HG03175 (cell line): Measurements from ENCODE around the gene RPRML.
"Not testable (repeated sequence)": the region's sequence is repeated elsewhere in the genome, so short reads cannot be mapped to it uniquely, and the experiment has no call there.

Experiments
- ATAC-seq: cut with Tn5 transposase; IDR thresholded peaks from one replicate; pipeline ENCODE4 v1.9.1; 2021; ENCODE audit warnings: mild to moderate bottlenecking, moderate library complexity; ENCODE audit not compliant: unreplicated experiment

RPRML gene

DNA sequence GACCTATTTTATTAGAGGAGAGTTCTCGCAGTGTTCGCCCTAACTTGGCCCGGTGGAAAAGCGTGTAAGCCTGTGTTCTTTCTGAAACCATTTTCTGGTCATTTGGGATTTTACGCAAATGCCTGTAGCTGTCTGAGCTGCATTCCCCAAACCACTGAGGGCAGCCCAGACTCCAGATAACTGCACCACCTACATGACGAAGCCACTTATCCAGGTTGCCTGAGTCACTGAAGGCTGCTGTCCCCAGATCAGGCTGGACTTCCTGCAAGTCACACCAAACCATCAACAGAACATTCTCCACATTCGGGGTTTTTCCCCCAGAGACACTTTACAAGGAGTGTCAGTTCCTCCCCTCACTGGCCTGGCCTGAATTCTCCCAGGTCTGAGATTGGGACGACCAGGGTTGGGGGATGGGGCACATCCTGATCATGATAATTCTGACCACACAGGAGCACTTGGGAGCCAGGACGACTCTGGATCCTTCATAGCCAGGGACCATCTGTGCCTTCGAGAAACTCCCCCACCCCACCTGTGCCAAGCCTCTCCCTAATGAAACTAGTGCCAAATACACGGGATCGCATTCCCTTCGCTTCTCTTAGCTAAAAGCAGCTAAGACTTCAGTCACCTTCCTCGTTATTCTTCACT is 2.3 kb downstream of the RPRML start:
- no peak for ATAC-seq

DNA sequence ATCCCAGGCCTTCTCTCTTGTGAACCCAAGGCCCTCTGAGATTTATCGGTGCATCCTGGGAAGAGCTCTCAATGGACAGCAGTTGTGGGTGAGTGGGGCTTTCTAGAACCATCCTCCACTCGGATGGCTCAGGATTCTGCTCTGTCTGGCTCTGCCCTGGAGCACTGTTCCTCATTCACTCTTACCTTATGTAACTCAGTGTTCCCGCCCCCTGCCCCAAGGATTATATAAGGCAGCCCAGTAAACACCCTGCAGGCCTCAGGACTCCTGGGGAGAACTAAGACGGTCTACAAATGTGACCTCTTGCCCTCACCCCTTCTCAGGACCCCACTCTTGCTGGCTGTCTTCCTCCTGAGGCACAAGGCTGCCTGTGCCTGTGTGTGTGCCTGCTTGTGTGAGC is 3.8 kb downstream of the RPRML start:
- ATAC-seq = no peak

- no peak for ATAC-seq
Observed at GRCh38 chr17:46974086-46974485, 5.0 kb downstream of the RPRML start.

DNA sequence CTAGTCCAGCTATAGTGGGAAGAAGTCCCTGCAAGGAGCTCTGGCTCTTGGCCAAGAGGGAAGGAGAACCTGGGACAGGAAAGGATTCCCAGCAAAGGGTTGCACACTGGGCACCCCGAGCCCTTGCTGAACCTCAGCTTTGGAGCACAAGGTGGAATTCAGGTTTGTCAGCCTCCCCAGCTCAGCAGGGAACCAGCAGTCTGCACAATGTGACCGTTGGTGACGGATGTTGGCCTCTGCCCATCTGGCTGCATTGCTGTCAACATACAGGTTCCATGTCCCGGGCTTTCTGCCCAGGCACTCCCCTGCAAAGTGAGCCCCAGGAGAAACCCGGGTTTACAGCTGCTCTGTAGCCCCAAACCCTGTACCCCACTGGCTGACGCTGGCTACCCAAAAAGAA is 6.7 kb downstream of the RPRML start:
- ATAC-seq = no peak

DNA sequence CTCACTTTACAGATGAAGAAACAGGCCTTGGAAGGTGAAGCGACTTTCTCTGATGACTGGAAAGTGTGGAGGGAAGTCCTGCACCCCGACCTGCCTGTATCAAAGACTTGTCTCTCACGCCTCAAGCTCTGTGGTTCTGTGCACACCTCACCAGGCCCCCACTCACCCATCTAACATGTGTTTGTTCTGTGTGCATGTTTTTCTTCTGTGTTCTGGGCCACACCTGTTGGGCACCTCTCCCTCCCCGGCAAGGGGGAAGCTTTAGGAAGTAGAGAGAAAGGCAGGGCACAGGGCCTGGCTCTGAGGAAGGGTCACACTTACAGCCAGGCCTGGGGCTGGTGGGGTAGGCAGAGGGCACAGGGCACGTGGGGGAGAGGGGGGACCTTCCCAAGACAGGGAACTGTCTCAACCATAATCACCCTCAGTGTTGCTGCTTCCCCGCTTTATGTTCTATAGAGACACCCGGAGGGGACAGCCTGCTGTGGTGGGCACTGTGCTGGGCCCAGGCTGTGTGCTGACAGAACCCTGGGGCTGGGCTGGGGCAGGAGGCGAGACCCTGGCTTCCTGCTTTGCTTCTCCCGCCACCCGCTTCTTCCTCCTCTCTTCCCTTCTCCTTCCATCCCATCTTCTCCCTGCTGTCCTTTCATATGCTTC is 7.3 kb downstream of the RPRML start:
- ATAC-seq = no peak

DNA sequence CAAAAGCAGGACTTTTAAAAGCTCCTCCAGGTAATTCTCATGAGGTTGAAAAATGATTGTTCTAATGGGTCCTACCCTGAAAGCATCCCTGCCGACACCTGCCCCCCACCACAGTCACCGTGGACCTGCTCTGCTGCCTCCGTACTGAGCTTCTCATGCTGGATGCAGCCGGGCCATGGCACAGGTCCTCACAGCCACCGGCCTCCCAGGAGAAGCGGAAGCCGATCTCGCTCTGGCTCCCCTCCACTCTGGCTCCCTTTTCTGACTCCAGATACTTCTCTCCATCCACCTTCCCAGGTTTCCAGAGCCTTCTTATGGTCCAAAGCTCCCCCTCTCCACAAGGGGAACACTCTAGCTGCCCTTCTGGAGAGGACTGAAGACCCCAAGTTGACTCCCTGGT is 10.2 kb downstream of the RPRML start:
- ATAC-seq = no peak

DNA sequence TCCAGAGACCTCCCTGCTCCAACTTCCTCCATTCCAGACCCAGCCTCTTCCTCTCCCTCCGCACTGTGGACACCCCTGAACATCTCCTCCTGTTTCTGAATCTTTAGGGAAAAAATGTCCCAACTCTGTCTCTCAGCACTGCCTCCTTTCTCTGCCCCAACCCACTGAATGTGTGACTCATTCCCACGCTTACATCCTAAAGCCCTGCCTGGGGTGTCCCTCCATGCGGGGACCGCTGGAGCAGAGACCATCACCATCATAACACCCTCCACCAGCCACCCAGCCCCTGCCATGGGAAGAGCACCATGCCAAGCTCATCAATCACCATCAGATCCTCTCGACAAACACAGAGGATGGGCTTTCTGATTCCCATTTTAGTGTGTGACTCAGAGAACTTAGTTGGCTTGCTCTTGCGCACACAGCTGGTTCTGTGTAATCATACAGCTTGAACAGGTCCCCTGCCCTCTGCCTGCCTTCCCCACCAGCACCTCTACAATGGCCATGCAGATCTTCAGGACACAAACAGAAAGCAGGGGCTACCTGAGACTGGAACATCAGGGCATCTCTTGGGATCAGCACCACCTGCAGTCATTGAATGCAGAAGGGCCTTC is 10.7 kb downstream of the RPRML start:
- no peak for ATAC-seq

DNA sequence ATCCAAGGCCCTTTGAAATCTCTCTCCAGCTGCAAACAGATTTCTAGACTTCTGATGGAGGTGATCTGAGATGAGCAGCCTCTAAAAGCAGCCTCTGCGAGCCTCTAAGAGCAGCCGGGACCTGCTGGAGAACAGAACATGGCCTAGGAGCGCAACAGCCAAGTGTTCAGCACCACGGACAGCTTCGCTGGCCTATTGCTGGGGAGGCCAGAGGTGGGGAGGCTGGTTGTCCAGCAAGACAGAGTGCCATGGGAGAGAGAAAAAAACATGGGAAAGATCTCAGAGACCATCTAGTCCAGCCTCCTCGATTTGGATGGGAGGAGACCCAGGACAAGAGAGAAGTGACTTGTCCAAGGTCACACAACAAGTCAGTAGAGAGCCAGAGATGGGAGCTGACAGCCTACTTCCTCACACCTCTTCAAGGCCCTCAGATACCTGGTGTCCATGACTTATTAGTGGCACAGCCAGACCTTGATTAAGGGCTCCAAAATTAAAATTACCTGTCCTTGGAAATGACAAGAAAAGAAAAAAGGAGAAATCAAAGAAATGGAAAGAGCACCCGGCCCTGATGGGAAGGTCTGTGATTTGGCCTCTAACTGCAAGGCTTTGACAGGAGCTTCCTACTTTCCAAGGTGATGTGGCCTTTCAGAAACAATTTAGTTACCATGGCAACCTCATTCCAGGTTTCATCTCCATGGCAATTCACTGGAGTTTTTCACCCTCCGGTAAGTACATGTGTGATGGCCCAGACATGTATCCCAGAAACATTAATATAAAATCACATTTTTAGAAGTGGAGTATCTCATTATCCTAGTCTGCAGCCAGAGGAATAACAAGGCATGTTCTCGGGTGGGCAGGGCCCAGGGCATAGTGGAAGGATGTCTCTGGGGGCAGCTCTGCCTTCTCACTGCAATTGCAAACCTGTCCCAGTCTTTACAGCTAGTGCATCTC is 14.5 kb downstream of the RPRML start:
- ATAC-seq = no peak

GRCh38 chr17:46963571-46963970 is 15.5 kb downstream of the RPRML start:
- no peak for ATAC-seq

DNA sequence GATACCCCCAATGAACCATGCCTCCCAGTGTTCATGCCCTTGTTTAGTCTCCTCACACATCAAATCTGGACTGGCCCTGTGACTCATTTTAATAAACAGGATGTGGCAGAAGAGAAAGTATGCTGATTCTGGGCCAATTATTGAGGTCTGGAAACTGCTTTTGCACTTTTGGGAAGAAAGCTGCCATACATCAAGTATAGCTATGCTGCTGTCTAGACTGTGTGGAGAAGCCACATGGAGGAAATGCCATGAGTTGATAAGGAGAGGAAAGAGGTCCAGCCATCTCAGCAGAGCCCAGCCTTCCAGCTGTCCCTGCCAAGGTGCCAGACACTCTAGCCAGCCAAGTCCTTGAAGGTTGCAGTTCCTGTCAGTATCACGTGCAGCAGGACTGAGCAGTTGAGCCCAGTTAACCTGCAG is 16.7 kb downstream of the RPRML start:
- no peak for ATAC-seq

DNA sequence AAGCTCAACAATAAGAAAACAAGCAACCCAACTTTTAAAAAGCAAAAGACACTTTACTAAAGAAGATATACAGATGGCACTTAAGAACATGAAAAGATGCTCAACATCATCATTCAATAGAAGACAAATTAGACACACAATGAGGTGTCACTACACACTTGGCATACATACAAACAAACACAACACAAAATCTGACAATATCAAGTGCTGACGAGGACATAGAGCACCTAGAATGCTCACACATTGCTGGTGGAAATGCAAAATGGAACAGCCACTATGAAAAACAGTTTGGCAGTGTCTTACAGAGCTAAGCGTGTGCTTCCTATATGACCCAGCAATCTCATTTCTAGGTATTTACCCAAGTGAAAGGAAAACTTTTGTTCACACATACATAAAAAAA is 18.9 kb downstream of the RPRML start:
- no peak for ATAC-seq

DNA sequence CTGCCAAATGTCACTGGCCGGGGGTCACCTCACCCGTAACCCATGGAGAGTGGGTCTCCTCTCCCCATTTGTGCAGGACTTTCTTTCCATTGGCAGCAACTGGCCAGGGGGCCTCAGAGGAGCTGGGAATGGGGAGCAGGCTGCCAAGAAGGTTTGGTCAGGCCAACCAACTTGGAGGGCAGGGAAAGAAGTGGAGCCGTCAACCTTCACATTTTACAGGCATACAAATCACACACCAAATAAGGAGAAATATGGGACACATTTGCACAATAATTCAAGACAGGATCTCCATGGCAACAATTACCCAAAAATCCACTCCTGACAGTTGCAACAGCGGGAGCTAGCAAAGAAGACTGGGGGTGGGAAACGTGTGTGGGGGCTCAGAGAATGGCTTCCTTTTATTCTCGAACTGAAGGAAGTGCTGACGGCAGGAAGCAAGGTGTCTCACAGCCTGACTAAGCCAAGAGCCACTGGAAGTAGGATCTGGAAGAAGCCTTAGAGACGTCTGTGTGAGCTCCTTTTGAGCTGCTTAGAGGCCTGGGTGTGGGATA is 20.9 kb downstream of the RPRML start:
- ATAC-seq = no peak

GRCh38 chr17:46953191-46953590 is 25.9 kb downstream of the RPRML start:
- not testable (repeated sequence) for ATAC-seq

DNA sequence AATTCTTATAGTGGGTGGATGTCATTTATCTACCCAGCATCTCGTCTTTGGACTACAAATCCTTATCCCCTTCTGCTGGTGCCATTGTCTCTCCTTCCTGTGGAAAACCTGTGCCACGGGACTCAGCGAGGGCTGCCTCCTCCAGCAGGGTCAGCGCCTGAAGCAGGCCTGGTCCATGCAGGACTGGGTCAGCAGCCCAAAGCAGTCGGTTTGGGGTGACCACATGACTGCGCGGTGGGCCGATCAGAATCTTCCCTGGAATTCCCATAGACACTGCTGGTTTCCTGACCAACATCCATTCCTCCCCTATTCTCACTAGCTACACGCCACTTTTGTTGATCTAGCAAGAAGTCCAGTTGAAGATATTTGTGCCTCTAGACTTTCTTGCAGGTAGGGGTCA is 26.9 kb downstream of the RPRML start:
- no peak for ATAC-seq

- no peak for ATAC-seq
Observed at GRCh38 chr17:46951706-46952105, 27.3 kb downstream of the RPRML start.

DNA sequence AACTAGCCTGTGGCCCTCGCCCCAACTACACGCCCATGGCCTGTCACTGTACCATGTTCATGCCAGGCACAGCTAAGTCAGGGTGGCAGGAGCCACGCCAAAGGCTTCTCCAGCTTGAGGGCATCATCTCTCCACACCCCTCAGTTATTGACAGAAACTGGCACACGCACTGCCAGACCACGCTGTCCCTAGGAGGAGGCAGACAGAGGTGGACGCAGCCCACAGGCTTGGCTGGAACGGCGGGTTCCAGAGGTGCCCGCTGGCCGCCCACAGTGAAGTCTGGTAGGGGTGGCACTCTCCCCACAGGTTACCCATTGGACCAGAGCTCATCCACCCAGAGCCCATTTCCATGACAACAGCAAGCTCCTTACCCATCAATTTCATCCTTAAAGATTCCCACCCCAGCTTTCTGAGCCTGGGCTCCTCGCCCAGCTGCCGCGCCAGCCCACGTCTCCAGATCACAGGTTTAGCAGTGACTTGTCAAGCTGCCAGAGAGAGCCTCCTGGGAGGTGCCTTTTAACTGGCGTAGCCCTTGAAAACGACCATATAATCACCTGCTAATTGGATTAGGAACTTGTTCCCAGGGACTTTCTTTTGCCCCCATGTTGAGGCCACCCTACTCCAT is 27.9 kb downstream of the RPRML start:
- ATAC-seq = no peak

DNA sequence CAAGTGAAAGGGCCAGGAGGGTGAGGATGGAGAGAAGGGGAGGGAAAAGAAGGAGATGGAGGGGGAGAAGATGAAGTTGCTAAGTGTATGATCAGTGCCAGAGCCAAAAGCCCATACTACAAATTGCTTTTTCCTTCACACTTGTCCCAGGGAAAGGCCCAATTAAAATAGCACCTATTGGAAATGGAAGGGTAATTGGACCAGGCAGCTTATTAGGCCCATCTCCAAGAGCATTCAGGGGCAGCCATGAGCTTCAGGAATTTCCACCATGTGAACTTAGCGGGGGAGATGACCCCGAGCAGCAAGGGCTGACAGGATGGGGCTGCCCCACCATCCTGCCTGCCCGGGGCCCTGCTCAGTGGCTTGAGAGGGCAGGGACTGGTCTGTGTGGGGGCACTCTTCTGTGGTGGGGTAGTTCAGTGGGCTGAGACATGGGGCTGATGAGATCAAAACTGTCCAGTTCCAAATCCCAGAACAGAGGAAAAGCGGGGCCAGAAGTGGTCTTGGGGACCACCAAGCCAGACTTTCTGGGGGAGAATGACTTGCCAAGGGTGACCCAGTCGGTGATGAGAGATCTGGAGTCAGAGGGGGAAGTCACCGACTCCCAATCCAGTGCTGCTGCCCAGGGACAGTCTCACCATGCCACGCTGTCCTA is 28.6 kb downstream of the RPRML start:
- ATAC-seq = no peak

DNA sequence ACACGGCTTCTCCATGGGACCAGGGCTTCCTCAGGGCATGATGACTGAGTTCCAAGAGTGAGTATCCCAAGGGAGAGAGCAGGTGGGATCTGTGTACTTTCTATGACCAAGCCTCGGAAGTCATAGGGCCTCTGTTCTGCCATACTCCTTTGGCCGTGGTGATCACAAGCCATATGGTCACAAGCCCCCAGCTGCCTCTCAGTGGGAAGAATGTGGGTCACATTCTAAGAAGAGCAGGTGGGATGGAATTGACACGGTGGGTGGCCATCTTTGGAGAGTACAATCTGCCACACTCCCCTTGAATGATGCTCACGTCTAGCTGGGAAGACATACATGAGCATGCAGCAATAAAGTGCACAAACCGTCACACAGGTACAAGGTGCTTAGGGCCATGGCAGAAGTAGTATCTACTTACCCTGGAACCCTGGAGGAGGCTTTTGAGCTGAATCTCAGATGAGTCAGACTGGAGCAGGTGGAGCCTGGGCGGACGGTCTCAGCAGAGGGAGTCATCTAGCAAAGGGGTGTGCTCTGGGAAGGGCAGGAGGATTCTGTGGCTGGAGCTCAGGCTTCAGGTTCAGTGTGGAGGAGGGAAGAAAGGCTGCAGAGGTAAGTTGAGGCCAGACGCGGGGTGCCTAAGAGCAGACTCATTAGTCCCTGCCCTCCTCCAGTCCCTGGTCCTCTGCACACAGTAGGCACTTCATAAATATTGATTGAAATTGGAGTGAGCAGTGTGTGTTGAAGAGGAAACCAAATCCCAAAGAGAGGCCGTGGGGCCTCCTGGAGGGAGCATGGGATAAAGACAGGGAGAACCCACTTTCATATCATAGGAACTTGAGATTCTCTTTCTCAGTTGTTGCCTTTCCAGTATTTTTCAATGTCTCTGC is 29.5 kb downstream of the RPRML start:
- ATAC-seq = no peak

GRCh38 chr17:46948544-46948943 is 30.5 kb downstream of the RPRML start:
- no peak for ATAC-seq
